Measurements from ENCODE around the gene NAXD. TPM values are rescaled to one million over a fixed set of nuclear protein-coding genes. Genes with fewer than 3 reads are reported as not detected.

Gene NAXD
- total RNA-seq, 2 donors from 2014 or later, result 16.8 to 17.4 TPM

GRCh38 chr13:110615005-110615321 is 382 bp upstream of the NAXD start:
- TF ChIP-seq CTCF (IDR thresholded peaks at IDR 0.05), result no peak
- DNase-seq (ENCODE audit: low spot score), result no peak
- no peaks in the 10 kb centered on the region for H3K36me3 ChIP-seq

GRCh38 chr13:110616103-110617101 is 1.1 kb downstream of the NAXD start:
- Histone ChIP-seq H3K36me3 (no peaks in the 10 kb centered on the region), H3K4me1 (peaks cover 0 to 34% of the 10 kb centered on the region in 2 donors), H3K9me3 (no peaks in the 10 kb centered on the region), H3K27me3 (no peaks in the 10 kb centered on the region), H3K4me3 (peak overlapping the region; percentile 61 to 96), H3K27ac (peak overlapping the region; percentile 91 to 94)
- DNase-seq (ENCODE audit: low spot score), result no peak
- peak in 1 of 2 donors; percentile 26 for TF ChIP-seq CTCF (IDR thresholded peaks at IDR 0.05)

More at GRCh38 chr13:110615005-110615321, 382 bp upstream of the NAXD start:
- no peaks in the 10 kb centered on the region for H3K9me3 ChIP-seq
- peak overlapping the region; percentile 61 to 96 for H3K4me3 ChIP-seq
- no peaks in the 10 kb centered on the region for H3K27me3 ChIP-seq
- peak overlapping the region; percentile 91 to 94 for H3K27ac ChIP-seq
- peaks cover 0 to 34% of the 10 kb centered on the region in 2 donors for H3K4me1 ChIP-seq

DNA sequence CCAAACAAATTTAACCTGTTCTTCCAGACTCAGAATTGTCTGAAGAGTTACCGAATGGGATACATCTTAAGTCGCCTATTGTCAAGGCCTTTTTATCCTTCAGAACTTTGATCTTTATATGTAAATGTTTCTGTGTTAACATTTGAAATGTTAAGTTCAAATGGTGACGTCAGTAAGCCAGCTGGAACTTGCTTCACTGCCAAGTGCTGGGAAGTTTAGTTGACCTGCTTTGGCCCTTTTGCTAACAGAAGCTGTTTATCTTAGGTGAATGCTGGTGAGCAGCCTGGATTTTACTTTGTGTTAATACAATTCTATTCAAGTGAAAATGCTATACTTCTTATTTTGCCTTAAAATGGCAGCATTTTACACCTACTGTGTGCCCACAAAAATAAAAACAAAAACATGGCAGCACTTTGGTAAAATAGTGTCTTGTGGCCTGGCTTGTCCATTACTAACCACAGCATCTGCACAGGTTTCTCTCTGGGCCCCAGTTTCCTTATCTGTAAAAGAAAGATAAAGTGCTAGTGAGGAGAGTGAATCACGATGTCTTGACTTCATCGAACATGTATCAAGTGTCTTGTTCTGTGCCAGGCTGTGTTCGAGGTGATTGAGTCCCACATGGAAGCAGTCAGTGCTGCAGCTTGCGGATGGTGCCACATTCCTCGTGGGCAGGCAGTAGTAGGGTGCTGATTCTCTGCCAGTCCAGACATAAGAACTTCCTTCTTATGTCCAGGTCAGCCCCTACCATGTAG is 2.2 kb downstream of the NAXD start:
- no peak for TF ChIP-seq CTCF (IDR thresholded peaks at IDR 0.05)
- peak overlapping the region; percentile 91 to 94 for H3K27ac ChIP-seq
- no peaks in the 10 kb centered on the region for H3K27me3 ChIP-seq
- DNase-seq (ENCODE audit: low spot score), result no peak
- H3K9me3 ChIP-seq, result no peaks in the 10 kb centered on the region
- H3K36me3 ChIP-seq, result peaks cover 5% of the 10 kb centered on the region
- peaks cover 0 to 34% of the 10 kb centered on the region in 2 donors for H3K4me1 ChIP-seq
- no peak overlapping the region for H3K4me3 ChIP-seq

DNA sequence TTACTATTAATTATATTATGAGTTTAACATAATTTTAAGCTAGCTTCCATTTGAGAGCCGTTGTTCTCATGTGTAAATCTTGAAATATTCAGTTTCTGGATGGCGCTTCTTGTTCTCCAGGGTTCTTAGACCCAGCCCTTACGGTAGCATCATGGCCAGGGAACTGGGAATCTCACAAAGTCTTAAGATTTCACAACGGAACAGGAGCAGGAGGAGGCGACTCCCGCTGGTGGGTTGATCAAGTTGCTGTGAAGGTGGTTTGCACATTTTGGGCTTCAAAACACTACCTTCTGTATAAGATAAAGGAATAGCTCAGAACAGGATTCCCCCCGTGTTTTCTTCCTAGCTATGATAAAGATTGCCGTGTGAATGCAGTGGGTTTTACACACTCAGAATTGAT is 2.8 kb downstream of the NAXD start:
- Histone ChIP-seq H3K27ac (peak overlapping the region; percentile 91 to 94), H3K4me1 (peaks cover 0 to 34% of the 10 kb centered on the region in 2 donors)
- DNase-seq (ENCODE audit: low spot score), result no peak

GRCh38 chr13:110618780-110619179 is 3.4 kb downstream of the NAXD start:
- Histone ChIP-seq H3K27me3 (no peaks in the 10 kb centered on the region), H3K9me3 (no peaks in the 10 kb centered on the region), H3K36me3 (peaks cover 16% of the 10 kb centered on the region), H3K4me1 (peaks cover 0 to 34% of the 10 kb centered on the region in 2 donors), H3K27ac (no peak overlapping the region), H3K4me3 (no peak overlapping the region)
- DNase-seq (ENCODE audit: low spot score), result no peak
- no peak for TF ChIP-seq CTCF (IDR thresholded peaks at IDR 0.05)

More for the DNA sequence above, 2.8 kb downstream of the NAXD start:
- peaks cover 12% of the 10 kb centered on the region for H3K36me3 ChIP-seq
- H3K27me3 ChIP-seq, result no peaks in the 10 kb centered on the region
- H3K9me3 ChIP-seq, result no peaks in the 10 kb centered on the region
- H3K4me3 ChIP-seq, result no peak overlapping the region
- no peak for TF ChIP-seq CTCF (IDR thresholded peaks at IDR 0.05)

Data from right atrium auricular region (tissue), 2 donors.